A549 (cell line): ENCODE measurements around the gene PRF1. TPM values are rescaled to one million over a fixed set of nuclear protein-coding genes. Genes with fewer than 3 reads are reported as not detected.

Experiments used
- ATAC-seq, 2 experiments: fragments of 200-7000 bp in 1 of 2; fragments of >200 bp in 1 of 2; cut with Nextera tagmentation in 1 of 2; cut with Tn5 transposase in 1 of 2; 3 replicates each; pipeline versions ENCODE4 v1.8.0 to v1.9.1; 2018 to 2020; ENCODE audit warnings: mild to moderate bottlenecking in 1 of 2, moderate library complexity in 1 of 2
- CTCF ChIA-PET: fragments of 300-600 bp; sonication (Branson Sonifier 250); formaldehyde crosslinking; extraction: SDS; loops from one replicate; lab custom pipeline; 2021; ENCODE audit warnings: antibody characterized with exemption, inconsistent platforms; lab: Yijun Ruan, JAX
- POLR2A ChIA-PET: fragments of 350-600 bp; formaldehyde crosslinking; extraction: SDS; loops from one replicate; lab custom pipeline; 2021; ENCODE audit warnings: antibody characterized with exemption, inconsistent platforms; lab: Yijun Ruan, JAX
- DNase-seq, 2 experiments: peaks; one replicate each; pipeline versions ENCODE4 v3.0.0 to v3.0.0-alpha.2; 2011 to 2016; ENCODE audit warnings: low read depth in 1 of 2, low spot score in 1 of 2
- FAIRE-seq: peaks from 2 replicates; lab custom pipeline; 2011; peaks lifted over from hg19 to GRCh38; lab: Jason Lieb, UNC
- H3K27ac ChIP-seq, 2 experiments: fragments of >200 bp; sonication (Bioruptor Twin); formaldehyde crosslinking; 3 replicates each; pipeline ENCODE4 v1.5.1; 2016 to 2017
- H3K4me1 ChIP-seq: fragments of >200 bp; sonication (Bioruptor Twin); formaldehyde crosslinking; 3 replicates; pipeline ENCODE4 v1.6.1; 2016
- H3K4me2 ChIP-seq: fragments of >200 bp; sonication (Bioruptor Twin); formaldehyde crosslinking; 3 replicates; pipeline ENCODE4 v1.6.1; 2016
- H3K4me3 ChIP-seq: fragments of >200 bp; sonication (Bioruptor Twin); formaldehyde crosslinking; 3 replicates; pipeline ENCODE4 v1.5.1; 2016
- H3K9me3 ChIP-seq: fragments of >200 bp; sonication (Bioruptor Twin); formaldehyde crosslinking; 3 replicates; pipeline ENCODE4 v1.6.1; 2016
- ATOH8 ChIP-seq: fragments of 250-450 bp; sonication (Bioruptor Pico); IDR thresholded peaks from 2 replicates; pipeline ENCODE4 v1.5.0; 2020; ENCODE audit warnings: low read depth, mild to moderate bottlenecking, moderate library complexity
- BHLHE40 ChIP-seq: IDR thresholded peaks from 2 replicates; pipeline ENCODE4 v1.6.1; 2012; ENCODE audit warnings: low read depth, low read length, inconsistent platforms
- CEBPB ChIP-seq, 2 experiments: fragments of >200 bp in 1 of 2; sonication (Bioruptor Twin) in 1 of 2; formaldehyde crosslinking in 1 of 2; IDR thresholded peaks; 2 replicates each; pipeline ENCODE4 v1.6.1; 2012 to 2016
- CHD2 ChIP-seq: fragments of 150-350 bp; IDR thresholded peaks from 2 replicates; pipeline ENCODE4 v1.6.1; 2014; ENCODE audit warnings: low read length; ENCODE audit not compliant: partially characterized antibody
- CHD4 ChIP-seq: fragments of 200-600 bp; sonication (generic); IDR thresholded peaks from 2 replicates; pipeline ENCODE4 v1.6.1; 2016; ENCODE audit warnings: antibody characterized with exemption, mild to moderate bottlenecking, borderline replicate concordance
- CTCF ChIP-seq: fragments of >200 bp; sonication (Bioruptor Twin); formaldehyde crosslinking; IDR thresholded peaks from 3 replicates; pipeline ENCODE4 v1.5.1; 2016
- ELK1 ChIP-seq: fragments of 150-350 bp; IDR thresholded peaks from 2 replicates; pipeline ENCODE4 v1.6.1; 2014; ENCODE audit warnings: low read depth, mild to moderate bottlenecking, low read length
- FOXS1 ChIP-seq: fragments of 250-450 bp; sonication (Bioruptor Pico); IDR thresholded peaks from 2 replicates; pipeline ENCODE4 v1.5.0; 2020; ENCODE audit warnings: mild to moderate bottlenecking, moderate library complexity
- GATA3 ChIP-seq: IDR thresholded peaks from 2 replicates; pipeline ENCODE4 v1.6.1; 2012; ENCODE audit warnings: borderline replicate concordance
- HES2 ChIP-seq: fragments of >200 bp; sonication (Bioruptor Twin); formaldehyde crosslinking; IDR thresholded peaks from 2 replicates; pipeline ENCODE4 v1.6.1; 2016
- HEYL ChIP-seq: fragments of 250-450 bp; sonication (Bioruptor Pico); IDR thresholded peaks from 2 replicates; pipeline ENCODE4 v1.8.0; 2021; ENCODE audit warnings: mild to moderate bottlenecking, moderate library complexity
- KDM5A ChIP-seq: fragments of 200-600 bp; sonication (generic); IDR thresholded peaks from 2 replicates; pipeline ENCODE4 v1.6.1; 2016; ENCODE audit warnings: antibody characterized with exemption, mild to moderate bottlenecking
- MAFK ChIP-seq: fragments of 450-650 bp; IDR thresholded peaks from 2 replicates; pipeline ENCODE4 v1.6.1; 2014; ENCODE audit not compliant: partially characterized antibody
- MAZ ChIP-seq: fragments of 150-350 bp; IDR thresholded peaks from 2 replicates; pipeline ENCODE4 v1.6.1; 2014; ENCODE audit warnings: antibody characterized with exemption, low read depth, low read length, borderline replicate concordance
- NFE2L2 ChIP-seq: fragments of 150-350 bp; conservative IDR thresholded peaks from 2 replicates; pipeline ENCODE4 v1.6.1; 2014; ENCODE audit warnings: low read length
- NPAS2 ChIP-seq: fragments of 250-450 bp; sonication (Bioruptor Pico); IDR thresholded peaks from 2 replicates; pipeline ENCODE4 v1.8.0; 2022; ENCODE audit warnings: mild to moderate bottlenecking, moderate library complexity, borderline replicate concordance
- PHF8 ChIP-seq: fragments of 200-600 bp; sonication (generic); IDR thresholded peaks from 2 replicates; pipeline ENCODE4 v1.6.1; 2016; ENCODE audit warnings: low read depth, mild to moderate bottlenecking, antibody characterized with exemption, moderate library complexity, borderline replicate concordance
- RCOR1 ChIP-seq: fragments of 150-350 bp; IDR thresholded peaks from 2 replicates; pipeline ENCODE4 v1.6.1; 2014; ENCODE audit warnings: antibody characterized with exemption, low read length, low read depth
- SREBF2 ChIP-seq: fragments of 450-650 bp; IDR thresholded peaks from 2 replicates; pipeline ENCODE4 v1.6.1; 2014; ENCODE audit warnings: mild to moderate bottlenecking, moderate library complexity
- TFCP2L1 ChIP-seq: fragments of 250-450 bp; sonication (Bioruptor Pico); IDR thresholded peaks from 2 replicates; pipeline ENCODE4 v1.5.0; 2021; ENCODE audit warnings: mild to moderate bottlenecking
- TP53 ChIP-seq: fragments of 250-450 bp; sonication (Bioruptor Pico); IDR thresholded peaks from 2 replicates; pipeline ENCODE4 v1.5.0; 2021; ENCODE audit warnings: mild to moderate bottlenecking, moderate library complexity
- USF2 ChIP-seq: fragments of 450-650 bp; IDR thresholded peaks from 2 replicates; pipeline ENCODE4 v1.6.1; 2014; ENCODE audit warnings: antibody characterized with exemption
- ZC3H11A ChIP-seq: fragments of 450-650 bp; IDR thresholded peaks from 2 replicates; pipeline ENCODE4 v1.6.1; 2014; ENCODE audit warnings: antibody characterized with exemption, mild to moderate bottlenecking
- WGBS: methylation state at CpG from one replicate; pipeline ENCODE4 v1.1.6; 2017; ENCODE audit errors: missing lambda C conversion rate; 5-methylcytosine and 5-hydroxymethylcytosine counted together
- polyA plus RNA-seq, 4 experiments: library from polyadenylated mRNA; depleted of rRNA in 3 of 4; stranded (reverse); fragments of >200 nt; fragmentation: RNase III in 1 of 4; extraction: RNeasy Plus Mini Kit Qiagen cat#74134 plus additional on column Dnase treatment in 1 of 4; gene quantifications; 2 replicates in 3 of 4; 3 replicates in 1 of 4; pipeline ENCODE4 v1.2.3, GENCODE V29; 2011 to 2017
- TF ChIP-seq, protein P1 (sequence below): fragments of 200-600 bp; sonication (generic); IDR thresholded peaks from 2 replicates; pipeline ENCODE4 v1.6.1; 2016; ENCODE audit warnings: antibody characterized with exemption, mild to moderate bottlenecking, moderate library complexity

PRF1 gene
- polyA plus RNA-seq, 2 of the 4 experiments (the other 2 are of a cell fraction): not detected

DNA sequence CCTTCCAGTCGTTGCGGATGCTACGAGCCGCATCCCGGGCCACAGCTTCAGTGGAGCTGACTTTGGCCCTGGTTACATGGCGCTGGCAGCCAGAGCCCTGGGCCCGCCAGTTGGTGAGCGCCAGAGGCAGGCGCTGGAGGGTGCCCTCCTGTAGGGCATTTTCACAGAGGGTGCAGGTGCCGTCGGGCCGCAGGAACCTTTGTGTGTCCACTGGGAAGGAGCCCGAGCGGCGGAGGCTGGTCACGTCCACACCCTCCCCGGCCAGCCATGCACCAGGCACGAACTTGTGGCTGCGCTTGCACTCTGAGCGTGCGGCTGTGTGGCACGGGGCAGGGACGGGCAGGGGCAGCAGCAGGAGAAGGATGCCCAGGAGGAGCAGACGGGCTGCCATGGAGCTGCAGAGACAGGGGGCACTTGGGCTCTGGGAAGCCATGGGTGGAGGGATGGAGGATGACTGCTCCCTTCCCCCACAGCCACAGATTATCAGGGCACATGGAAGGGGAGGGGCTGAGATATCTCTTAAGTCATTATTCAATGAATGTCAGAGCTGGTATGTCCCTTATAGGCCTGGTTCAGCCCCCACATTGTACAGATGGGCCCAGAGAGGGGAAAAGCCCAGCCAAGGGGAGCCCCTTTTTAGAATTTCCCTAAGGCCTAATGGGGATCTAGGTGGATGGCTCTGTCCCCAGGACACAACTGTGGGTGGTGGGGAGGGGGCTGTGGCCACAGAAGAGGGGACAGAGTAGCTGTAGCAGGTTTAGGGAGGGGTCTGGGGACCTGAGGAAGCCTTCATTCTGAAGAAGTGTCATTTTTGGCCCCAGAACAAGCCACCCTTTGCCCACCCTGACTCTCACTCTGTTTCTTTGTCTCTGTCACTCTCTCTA is 1.8 kb downstream of the PRF1 start:
- TF ChIP-seq CHD2 (no peak), HEYL (CRISPR knock-in tag) (no peak), CTCF (no peak), TP53 (CRISPR knock-in tag) (no peak), RCOR1 (no peak), MAFK (no peak), KDM5A (no peak), BHLHE40 (no peak)
- TF ChIP-seq, protein P1, sequence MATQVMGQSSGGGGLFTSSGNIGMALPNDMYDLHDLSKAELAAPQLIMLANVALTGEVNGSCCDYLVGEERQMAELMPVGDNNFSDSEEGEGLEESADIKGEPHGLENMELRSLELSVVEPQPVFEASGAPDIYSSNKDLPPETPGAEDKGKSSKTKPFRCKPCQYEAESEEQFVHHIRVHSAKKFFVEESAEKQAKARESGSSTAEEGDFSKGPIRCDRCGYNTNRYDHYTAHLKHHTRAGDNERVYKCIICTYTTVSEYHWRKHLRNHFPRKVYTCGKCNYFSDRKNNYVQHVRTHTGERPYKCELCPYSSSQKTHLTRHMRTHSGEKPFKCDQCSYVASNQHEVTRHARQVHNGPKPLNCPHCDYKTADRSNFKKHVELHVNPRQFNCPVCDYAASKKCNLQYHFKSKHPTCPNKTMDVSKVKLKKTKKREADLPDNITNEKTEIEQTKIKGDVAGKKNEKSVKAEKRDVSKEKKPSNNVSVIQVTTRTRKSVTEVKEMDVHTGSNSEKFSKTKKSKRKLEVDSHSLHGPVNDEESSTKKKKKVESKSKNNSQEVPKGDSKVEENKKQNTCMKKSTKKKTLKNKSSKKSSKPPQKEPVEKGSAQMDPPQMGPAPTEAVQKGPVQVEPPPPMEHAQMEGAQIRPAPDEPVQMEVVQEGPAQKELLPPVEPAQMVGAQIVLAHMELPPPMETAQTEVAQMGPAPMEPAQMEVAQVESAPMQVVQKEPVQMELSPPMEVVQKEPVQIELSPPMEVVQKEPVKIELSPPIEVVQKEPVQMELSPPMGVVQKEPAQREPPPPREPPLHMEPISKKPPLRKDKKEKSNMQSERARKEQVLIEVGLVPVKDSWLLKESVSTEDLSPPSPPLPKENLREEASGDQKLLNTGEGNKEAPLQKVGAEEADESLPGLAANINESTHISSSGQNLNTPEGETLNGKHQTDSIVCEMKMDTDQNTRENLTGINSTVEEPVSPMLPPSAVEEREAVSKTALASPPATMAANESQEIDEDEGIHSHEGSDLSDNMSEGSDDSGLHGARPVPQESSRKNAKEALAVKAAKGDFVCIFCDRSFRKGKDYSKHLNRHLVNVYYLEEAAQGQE: no peak
- TF ChIP-seq, all 56 proteins: peak for 0
- WGBS: 80% methylated on average over 12 of the region's 24 CpGs
- Histone ChIP-seq H3K27ac (no peak overlapping the region), H3K4me3 (no peak overlapping the region), H3K4me2 (no peak overlapping the region), H3K9me3 (no peaks in the 10 kb centered on the region), H3K4me1 (no peaks in the 10 kb centered on the region)
- ATAC-seq (no peak), FAIRE-seq (no peak), DNase-seq (no peak)
- POLR2A ChIA-PET: no interaction called here
- CTCF ChIA-PET: interaction anchor here (1.2 to 1.3 kb wide), 3 partner anchors 10 to 138 kb away, joined by 4 read pairs; no protein-coding TSS in a partner anchor

DNA sequence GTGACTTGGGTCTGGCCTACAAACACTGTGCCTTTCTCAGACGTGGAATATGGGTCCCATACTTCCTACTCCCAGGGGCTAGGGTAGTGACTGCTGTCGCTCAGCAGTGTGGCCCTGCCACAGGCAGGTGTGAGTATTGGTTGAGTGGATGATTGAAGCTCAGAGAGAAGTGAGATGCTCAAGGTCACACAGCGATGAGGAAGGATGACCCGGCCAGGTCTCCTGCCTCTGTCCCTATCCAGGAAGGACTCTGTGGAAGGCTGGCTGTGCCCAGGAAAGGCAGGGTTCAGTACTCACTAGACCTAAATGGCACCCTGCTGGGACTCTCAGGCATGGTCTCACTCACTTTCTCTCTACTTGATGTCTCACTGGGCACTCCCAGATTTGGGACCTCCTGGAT is 2.8 kb downstream of the PRF1 start:
- ATAC-seq: no peak
- Histone ChIP-seq H3K9me3 (no peaks in the 10 kb centered on the region), H3K4me2 (no peak overlapping the region), H3K4me3 (no peak overlapping the region), H3K4me1 (no peaks in the 10 kb centered on the region), H3K27ac (no peak overlapping the region)
- CTCF ChIA-PET: interaction anchor here (1.2 kb wide), 1 partner anchor 51 kb away, joined by 4 read pairs; no protein-coding TSS in a partner anchor
- TF ChIP-seq PHF8: no peak
- no peak for TF ChIP-seq ELK1
- no peak for TF ChIP-seq TFCP2L1
- no peak for TF ChIP-seq HES2
- no peak for TF ChIP-seq SREBF2
- TF ChIP-seq NPAS2 (CRISPR knock-in tag): no peak
- no peak for TF ChIP-seq GATA3
- no peak for TF ChIP-seq CEBPB (IDR thresholded peaks at IDR 0.05)
- no peak for TF ChIP-seq MAZ
- no peak for TF ChIP-seq FOXS1 (CRISPR knock-in tag)
- TF ChIP-seq USF2: no peak
- no peak for TF ChIP-seq ZC3H11A
- TF ChIP-seq ATOH8 (CRISPR knock-in tag): no peak
- no peak for TF ChIP-seq NFE2L2
- TF ChIP-seq RCOR1: no peak
- TF ChIP-seq CHD4: no peak
- DNase-seq: no peak
- FAIRE-seq: no peak
- WGBS: 50% methylated on average over 4 of the region's 4 CpGs
- POLR2A ChIA-PET: no interaction called here
